GM19025 (cell line): ENCODE measurements around the gene SAMD14.
A peak's percentile ranks its signal among the peaks of the same experiment; 100 is the strongest.

Experiments
- ATAC-seq: cut with Tn5 transposase; IDR thresholded peaks from one replicate; pipeline ENCODE4 v1.9.1; 2021; ENCODE audit warnings: mild to moderate bottlenecking, low read depth, moderate library complexity; ENCODE audit not compliant: unreplicated experiment

Gene SAMD14

DNA sequence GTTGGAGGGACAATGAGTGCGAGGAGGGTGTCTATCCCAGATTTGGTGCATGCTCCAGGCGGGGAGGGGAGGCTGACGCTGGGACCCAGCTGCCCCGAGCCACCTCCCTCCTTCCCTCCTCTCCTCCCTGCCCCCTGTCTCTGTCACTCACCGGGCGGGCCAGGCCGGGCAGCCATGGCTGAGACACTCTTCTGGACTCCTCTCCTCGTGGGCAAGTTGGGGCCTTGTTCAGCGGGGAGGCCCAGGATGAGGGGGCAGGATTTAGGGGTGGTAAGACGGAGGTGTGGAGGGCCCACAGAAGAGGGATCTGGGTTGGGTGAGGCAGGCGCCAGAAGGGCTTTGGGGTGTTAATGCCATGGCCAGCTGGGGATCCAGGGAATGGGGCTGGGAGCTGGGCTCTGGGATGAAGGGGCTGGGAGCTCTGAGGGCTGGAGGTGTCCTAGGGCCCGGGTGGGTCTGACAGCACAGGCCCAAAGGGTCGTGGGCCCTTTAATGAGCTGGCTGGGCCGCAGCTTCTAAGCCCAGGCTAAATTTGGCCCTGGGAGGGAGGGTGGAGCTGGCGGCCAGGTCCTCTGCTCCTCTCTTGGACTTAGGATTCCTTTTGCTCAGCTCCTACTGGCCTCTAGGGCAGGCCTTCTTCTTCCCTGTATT lies 36.0 kb upstream of the SAMD14 start, which contains the start of gene SGCA:
TSS of gene SGCA (plus strand) at position 139 of the 651 bp plus-strand sequence. CDS start at position 175, 36 bp downstream.
- ATAC-seq = no peak

- no peak for ATAC-seq
Observed at GRCh38 chr17:50165466-50165865, 35.5 kb upstream of the SAMD14 start.

- no peak for ATAC-seq
Observed at GRCh38 chr17:50165066-50165465, 35.1 kb upstream of the SAMD14 start.

- no peak for ATAC-seq
Observed at GRCh38 chr17:50164697-50164988, 34.7 kb upstream of the SAMD14 start.

- ATAC-seq = peak; percentile 41
Observed at GRCh38 chr17:50163843-50164696, 34.1 kb upstream of the SAMD14 start.

GRCh38 chr17:50162466-50163254 lies 32.7 kb upstream of the SAMD14 start:
- no peak for ATAC-seq

- no peak for ATAC-seq
Observed at GRCh38 chr17:50161911-50162288, 31.9 kb upstream of the SAMD14 start.

DNA sequence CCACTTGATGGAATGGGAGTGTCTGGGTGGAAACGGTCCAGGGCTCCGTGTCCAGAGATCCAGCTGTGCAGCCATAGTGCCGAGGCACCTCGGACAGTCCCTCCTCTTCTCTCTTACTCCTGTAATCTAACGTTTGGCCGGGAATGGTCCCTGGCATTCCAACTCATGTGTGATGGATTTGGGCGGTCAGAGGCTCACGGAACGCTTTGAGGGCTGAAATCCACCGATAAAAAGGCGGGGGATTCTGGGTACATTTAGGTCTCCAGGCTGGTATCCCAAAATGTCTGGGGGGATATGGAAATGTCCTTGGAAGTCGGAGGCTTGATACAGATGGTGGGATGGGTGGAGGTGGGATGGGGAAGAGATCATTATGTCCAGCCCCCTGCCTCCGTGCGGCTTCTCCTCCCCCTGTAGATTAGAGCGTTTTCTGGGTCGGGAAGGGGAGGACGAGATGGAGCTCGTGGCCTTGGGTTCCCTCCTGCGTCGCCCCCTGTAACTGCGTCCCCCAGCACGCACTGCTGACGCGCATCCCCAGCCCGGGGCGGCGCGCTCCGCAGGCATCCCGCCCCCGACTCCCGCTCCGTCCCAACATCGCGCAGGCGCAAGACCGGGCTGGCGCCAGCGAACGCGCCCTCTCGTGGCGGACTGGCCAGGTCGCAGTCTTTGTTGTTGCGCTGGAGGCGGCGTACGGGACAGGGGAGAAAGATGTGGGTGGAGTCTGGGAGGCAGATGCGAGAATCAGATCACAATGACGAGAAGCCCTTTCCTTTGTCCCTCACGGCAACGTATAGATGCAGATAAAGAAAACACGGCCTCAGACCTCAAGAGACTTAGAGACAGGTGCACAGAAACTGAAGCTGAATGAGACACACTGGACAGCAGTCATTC lies 31.3 kb upstream of the SAMD14 start:
- peak; percentile 84 for ATAC-seq

GRCh38 chr17:50157891-50158290 lies 27.9 kb upstream of the SAMD14 start:
- no peak for ATAC-seq

- no peak for ATAC-seq
Observed at GRCh38 chr17:50155115-50155819, 25.3 kb upstream of the SAMD14 start.

DNA sequence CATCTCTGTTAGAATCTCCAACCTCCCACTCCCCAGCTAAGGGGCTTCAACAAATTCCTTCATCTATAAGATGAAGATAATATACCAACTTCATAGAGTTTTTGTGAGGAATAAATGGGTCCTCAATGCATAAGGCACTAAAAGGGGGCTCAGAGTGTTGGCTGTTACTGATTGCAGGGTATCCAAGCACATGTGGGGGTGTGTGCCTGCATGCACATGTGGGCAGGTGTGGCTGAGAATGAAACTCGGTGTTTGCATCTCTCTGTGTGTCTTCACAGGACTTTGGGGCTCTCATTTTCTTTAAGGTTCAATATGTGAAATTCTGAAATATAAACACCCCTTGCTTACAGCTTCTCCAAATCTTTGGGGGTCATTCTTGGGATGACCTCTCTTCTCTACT lies 24.6 kb upstream of the SAMD14 start:
- no peak for ATAC-seq

DNA sequence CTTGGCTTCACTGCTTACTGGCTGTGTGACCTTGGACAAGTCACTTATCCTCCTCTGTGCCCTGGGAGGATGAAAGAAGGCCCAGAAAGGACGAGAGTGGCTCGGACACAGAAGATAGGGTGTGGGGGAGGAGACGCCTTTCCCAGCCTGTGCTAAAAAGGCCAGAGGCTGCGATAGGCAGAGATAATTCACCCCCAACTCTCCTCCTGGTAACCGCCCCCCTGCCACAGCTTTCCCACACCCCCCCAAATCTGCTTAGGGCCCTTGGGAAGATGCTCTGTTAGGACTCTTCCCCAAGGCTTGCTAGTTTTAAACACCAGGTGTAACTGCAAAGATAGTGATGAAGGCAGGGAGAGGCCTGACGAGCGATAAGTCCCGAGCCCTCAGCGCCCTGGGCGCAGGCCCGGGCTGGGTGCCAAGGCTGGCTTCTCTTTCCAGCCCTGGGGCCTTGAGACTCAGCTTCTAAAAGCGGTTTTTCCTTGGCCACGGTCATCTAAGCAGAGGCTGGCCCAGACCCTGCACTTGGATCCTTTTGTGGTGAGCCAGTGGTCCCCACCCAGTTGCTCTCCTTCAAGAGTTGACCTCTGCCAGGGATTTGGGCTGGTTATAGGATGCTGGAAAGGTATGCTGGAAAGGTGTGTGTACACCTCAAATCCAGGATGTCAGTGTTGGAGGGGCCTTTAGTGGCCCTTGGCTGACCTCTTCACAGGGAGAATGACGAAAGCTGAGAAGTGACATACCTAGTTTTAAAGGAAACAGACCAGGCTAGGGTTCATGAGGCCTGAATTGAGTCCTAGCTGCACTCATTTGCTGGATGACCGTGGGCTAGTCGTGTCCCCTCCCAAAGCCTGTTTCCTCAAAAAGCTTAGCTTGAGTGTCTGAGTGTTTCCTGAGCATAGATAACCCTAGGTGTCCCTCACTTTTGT lies 24.0 kb upstream of the SAMD14 start:
- ATAC-seq = no peak

DNA sequence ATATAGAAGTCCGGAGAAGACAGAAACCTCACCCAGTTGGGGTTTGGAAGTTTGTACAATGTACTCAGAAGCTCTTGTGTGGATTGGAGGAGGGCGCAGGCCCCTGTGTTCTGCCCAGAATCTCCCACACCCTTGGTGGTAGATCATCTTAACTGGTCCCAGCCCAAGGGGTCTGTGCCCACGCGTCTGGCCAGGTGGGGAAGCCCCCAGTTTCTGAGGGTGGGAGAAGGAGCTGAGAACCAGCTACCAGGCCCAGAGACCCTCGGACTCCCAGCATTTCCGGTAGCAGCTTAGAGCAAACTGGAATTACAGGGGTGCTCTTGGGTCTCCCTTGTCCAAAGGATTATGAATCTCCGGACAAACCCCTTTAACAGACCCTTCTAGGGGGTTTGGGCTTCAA lies 22.8 kb upstream of the SAMD14 start:
- ATAC-seq = no peak

- ATAC-seq = no peak
Observed at GRCh38 chr17:50151937-50152547, 22.1 kb upstream of the SAMD14 start.

GRCh38 chr17:50151041-50151936 lies 21.3 kb upstream of the SAMD14 start:
- peak; percentile 37 for ATAC-seq

DNA sequence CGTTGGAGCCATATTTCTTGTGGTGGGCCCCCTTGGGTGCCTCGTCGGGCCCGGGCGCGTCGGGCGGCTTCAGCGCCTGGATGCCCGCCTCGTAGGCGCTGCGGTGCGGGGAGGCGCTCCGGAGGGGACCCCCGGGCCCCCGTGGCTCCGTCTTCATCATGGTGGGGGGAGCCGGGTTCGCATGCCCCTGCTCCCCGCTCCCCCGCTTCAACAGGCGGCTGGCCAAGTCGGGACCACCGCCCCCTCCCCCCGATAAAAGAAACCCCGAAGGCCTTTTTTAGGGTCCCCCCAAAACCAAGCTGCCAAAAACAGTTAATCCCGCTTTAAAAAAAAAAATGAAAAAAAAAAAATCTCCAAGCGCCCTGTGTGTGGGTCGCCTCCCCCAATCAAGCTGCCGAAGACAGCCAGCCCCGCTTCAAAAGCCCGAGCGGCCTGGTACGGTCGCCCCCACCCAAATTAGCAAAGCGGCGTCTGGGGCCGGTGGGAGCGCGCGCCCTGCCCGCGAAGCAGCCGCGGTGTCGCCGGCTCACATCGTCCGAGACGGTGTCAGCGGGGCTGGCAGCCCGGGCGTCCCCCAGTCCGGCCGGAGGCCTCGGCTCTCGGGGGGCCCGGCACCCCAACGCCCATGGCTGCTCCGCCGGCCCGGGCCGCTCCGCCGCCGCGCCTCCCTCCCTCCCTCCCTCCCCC lies 20.5 kb upstream of the SAMD14 start, which contains the start of gene PPP1R9B:
TSS of gene PPP1R9B (minus strand) at position 324 of the 687 bp plus-strand sequence. CDS start at position 160, 164 bp downstream.
- peak; percentile 1 for ATAC-seq
